ENCODE data around the gene TAS2R16. TPM values are rescaled to one million over a fixed set of nuclear protein-coding genes. Genes with fewer than 3 reads are reported as not detected.

Gene TAS2R16
- total RNA-seq, 1 experiment from 2014 or later = not detected

- Histone ChIP-seq H3K9ac (ENCODE audit: extremely low read depth, insufficient read length, low read length) (no peak overlapping the region), H2BK120ac (ENCODE audit: low read depth, low read length, poor library complexity, severe bottlenecking) (no peak overlapping the region), H3K4me2 (ENCODE audit: insufficient read depth, insufficient read length, low read length) (no peak overlapping the region), H3K4me1 (ENCODE audit: insufficient read depth, low read length) (no peaks in the 10 kb centered on the region), H2BK20ac (ENCODE audit: low read depth, low read length, poor library complexity, severe bottlenecking) (no peak overlapping the region), H3K79me1 (ENCODE audit: insufficient read depth, low read depth, low read length, poor library complexity, severe bottlenecking) (no peaks in the 10 kb centered on the region), H4K91ac (ENCODE audit: insufficient read length, low read depth, low read length) (no peak overlapping the region), H3K4ac (ENCODE audit: low read depth, low read length) (no peak overlapping the region), H3K14ac (ENCODE audit: insufficient read depth, low read length) (no peak overlapping the region), H3K79me2 (ENCODE audit: insufficient read depth, low read length) (no peaks in the 10 kb centered on the region), H2BK12ac (ENCODE audit: insufficient read length, low read depth, low read length) (no peak overlapping the region), H2AK5ac (ENCODE audit: insufficient read length, low read length) (no peak overlapping the region), H4K5ac (ENCODE audit: insufficient read length, low read depth, low read length) (no peak overlapping the region), H3T11ph (ENCODE audit: low read length) (no peak overlapping the region), H2BK5ac (ENCODE audit: insufficient read length, low read length) (no peak overlapping the region), H4K20me1 (ENCODE audit: control insufficient read depth, insufficient read depth, insufficient read length) (no peaks in the 10 kb centered on the region), H3K27ac (ENCODE audit: insufficient read length, low read depth, low read length) (no peak overlapping the region), H3K18ac (ENCODE audit: insufficient read length, low read depth, low read length) (no peak overlapping the region), H3K23ac (ENCODE audit: insufficient read length, low read depth, low read length) (no peak overlapping the region), H4K8ac (replicated peaks; ENCODE audit: insufficient read length, low read depth, low read length) (no peak overlapping the region), H3K9me3 (ENCODE audit: control insufficient read depth, low read depth, low read length) (no peaks in the 10 kb centered on the region), H2BK15ac (ENCODE audit: low read depth, low read length) (no peak overlapping the region), H3K56ac (ENCODE audit: insufficient read length, low read depth, low read length) (no peak overlapping the region), H2AFZ (ENCODE audit: low read length) (no peak overlapping the region), H3K27me3 (ENCODE audit: insufficient read depth, low read length) (no peaks in the 10 kb centered on the region), H3K23me2 (ENCODE audit: insufficient read length, low read depth, low read length, poor library complexity, severe bottlenecking) (no peaks in the 10 kb centered on the region)
- no peaks in the 10 kb centered on the region for H3K27me3 Mint-ChIP-seq (ENCODE audit: low read depth)
- no peak overlapping the region for H3K4me3 Mint-ChIP-seq
- WGBS (ENCODE audit: extremely low coverage, insufficient read length, low lambda C conversion rate) = no CpG with 5 or more reads among the region's 1 CpG
- no peaks in the 10 kb centered on the region for H3K36me3 Mint-ChIP-seq (ENCODE audit: insufficient read depth in 1 of 3, low read depth in 3 of 3)
- no peak for TF ChIP-seq CTCF (conservative IDR thresholded peaks at IDR 0.05)
- DNase-seq = no peak
- peaks cover 6 to 9% of the 10 kb centered on the region in 2 experiments for H3K4me1 Mint-ChIP-seq
- H3K27ac Mint-ChIP-seq = no peak overlapping the region
- no peaks in the 10 kb centered on the region for H3K9me3 Mint-ChIP-seq
Observed at GRCh38 chr7:123004931-123005330, 9.4 kb upstream of the TAS2R16 start.
